ENCODE results near the gene GPC3.

DNA sequence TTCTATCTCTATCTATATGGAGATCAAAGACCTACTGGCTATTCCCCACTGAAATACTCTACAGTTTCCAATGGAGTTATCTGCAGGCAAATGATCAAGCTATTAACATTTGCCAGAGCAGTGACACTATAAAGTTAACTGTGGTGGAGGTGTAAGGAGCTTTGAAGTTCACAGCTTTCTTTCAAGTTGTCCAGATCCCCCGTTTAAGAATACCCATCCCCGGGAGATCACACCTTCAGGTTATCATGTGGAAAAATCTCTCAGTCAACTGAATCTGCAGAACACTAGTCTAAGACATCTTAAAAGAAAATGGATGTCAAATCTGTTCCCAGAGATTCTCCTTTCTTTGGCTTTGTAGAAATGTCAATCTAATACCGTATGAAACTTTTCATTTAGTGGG is 80.1 kb downstream of the GPC3 start:
- TF ChIP-seq POLR2A (IDR thresholded peaks at IDR 0.05; ENCODE audit: low read depth), result no peak
- TF ChIP-seq, protein P1, sequence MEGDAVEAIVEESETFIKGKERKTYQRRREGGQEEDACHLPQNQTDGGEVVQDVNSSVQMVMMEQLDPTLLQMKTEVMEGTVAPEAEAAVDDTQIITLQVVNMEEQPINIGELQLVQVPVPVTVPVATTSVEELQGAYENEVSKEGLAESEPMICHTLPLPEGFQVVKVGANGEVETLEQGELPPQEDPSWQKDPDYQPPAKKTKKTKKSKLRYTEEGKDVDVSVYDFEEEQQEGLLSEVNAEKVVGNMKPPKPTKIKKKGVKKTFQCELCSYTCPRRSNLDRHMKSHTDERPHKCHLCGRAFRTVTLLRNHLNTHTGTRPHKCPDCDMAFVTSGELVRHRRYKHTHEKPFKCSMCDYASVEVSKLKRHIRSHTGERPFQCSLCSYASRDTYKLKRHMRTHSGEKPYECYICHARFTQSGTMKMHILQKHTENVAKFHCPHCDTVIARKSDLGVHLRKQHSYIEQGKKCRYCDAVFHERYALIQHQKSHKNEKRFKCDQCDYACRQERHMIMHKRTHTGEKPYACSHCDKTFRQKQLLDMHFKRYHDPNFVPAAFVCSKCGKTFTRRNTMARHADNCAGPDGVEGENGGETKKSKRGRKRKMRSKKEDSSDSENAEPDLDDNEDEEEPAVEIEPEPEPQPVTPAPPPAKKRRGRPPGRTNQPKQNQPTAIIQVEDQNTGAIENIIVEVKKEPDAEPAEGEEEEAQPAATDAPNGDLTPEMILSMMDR (IDR thresholded peaks at IDR 0.05), result no peak

Measured in esophagus muscularis mucosa (tissue), 3 donors.